Suprapubic skin (tissue), 4 donors: ENCODE measurements around the gene RTL10. TPM values are rescaled to one million over a fixed set of nuclear protein-coding genes. Genes with fewer than 3 reads are reported as not detected.

ENCODE experiments used
- DNase-seq, 2 donors: peaks; one replicate each; pipeline ENCODE4 v3.0.0-alpha.2; 2019; ENCODE audit warnings: low spot score in 2 of 2
- H3K27ac ChIP-seq: fragments of 200-600 bp; sonication (generic); one replicate; pipeline ENCODE4 v1.5.1; 2019
- H3K27me3 ChIP-seq: fragments of 200-600 bp; sonication (generic); one replicate; pipeline ENCODE4 v1.5.1; 2019
- H3K36me3 ChIP-seq: fragments of 200-600 bp; sonication (generic); one replicate; pipeline ENCODE4 v1.5.1; 2019
- H3K4me1 ChIP-seq: fragments of 200-600 bp; sonication (generic); one replicate; pipeline ENCODE4 v1.5.1; 2019
- H3K4me3 ChIP-seq: fragments of 200-600 bp; sonication (generic); one replicate; pipeline ENCODE4 v1.5.1; 2019; ENCODE audit warnings: mild to moderate bottlenecking
- H3K9me3 ChIP-seq: fragments of 200-600 bp; sonication (generic); one replicate; pipeline ENCODE4 v1.5.1; 2019
- EP300 ChIP-seq: sonication (generic); formaldehyde crosslinking; IDR thresholded peaks from one replicate; pipeline ENCODE4 v1.6.1; 2017; ENCODE audit warnings: antibody characterized with exemption
- POLR2A ChIP-seq, 2 donors: fragments of 450-650 bp; IDR thresholded peaks; one replicate each; pipeline ENCODE4 v1.6.1; 2017; ENCODE audit warnings: antibody characterized with exemption in 2 of 2, mild to moderate bottlenecking in 2 of 2, moderate library complexity in 2 of 2
- POLR2AphosphoS5 ChIP-seq, 3 donors: sonication (generic); formaldehyde crosslinking; IDR thresholded peaks; one replicate each; pipeline ENCODE4 v1.6.1; 2017; ENCODE audit warnings: antibody characterized with exemption in 3 of 3
- WGBS: methylation state at CpG from one replicate; pipeline ENCODE4 v1.1.5; 2018; 5-methylcytosine and 5-hydroxymethylcytosine counted together
- total RNA-seq, 4 donors: library from RNA; depleted of rRNA; stranded (reverse); fragments of >200 nt; gene quantifications; one replicate each; pipeline ENCODE4 v1.1.0, GENCODE V29; 2016
- TF ChIP-seq, protein P1 (sequence below), 2 donors: fragments of 200-600 bp in 1 of 2; fragments of 450-650 bp in 1 of 2; sonication (generic) in 1 of 2; IDR thresholded peaks; one replicate each; pipeline ENCODE4 v1.5.1; 2016 to 2019; ENCODE audit warnings: antibody characterized with exemption in 2 of 2, mild to moderate bottlenecking in 1 of 2, moderate library complexity in 1 of 2

RTL10 gene
- total RNA-seq, 4 donors from 2014 or later, result 21.8 to 46.2 (median 32.4) TPM

DNA sequence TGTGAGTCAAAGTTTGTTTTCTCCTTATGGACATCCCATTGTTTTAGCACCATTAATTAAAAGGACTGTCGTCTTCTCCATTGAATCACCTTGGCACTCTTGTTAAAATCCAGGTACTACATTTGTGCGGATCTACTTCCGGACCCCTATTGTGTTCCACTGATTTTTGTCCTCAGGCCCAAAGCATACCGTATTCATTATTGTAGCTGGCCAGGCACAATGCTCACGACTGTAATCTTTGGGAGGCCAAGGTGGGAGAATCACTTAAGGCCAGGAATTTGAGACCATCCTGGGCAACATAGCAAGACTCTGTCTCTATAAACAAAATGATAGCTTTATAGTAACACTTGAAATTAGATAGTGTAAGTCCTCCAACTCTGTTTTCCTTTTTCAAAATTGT lies 8.9 kb upstream of the RTL10 start:
- TF ChIP-seq POLR2AphosphoS5 (IDR thresholded peaks at IDR 0.05) (no peak), EP300 (no peak), POLR2A (IDR thresholded peaks at IDR 0.05) (no peak)
- TF ChIP-seq, protein P1, sequence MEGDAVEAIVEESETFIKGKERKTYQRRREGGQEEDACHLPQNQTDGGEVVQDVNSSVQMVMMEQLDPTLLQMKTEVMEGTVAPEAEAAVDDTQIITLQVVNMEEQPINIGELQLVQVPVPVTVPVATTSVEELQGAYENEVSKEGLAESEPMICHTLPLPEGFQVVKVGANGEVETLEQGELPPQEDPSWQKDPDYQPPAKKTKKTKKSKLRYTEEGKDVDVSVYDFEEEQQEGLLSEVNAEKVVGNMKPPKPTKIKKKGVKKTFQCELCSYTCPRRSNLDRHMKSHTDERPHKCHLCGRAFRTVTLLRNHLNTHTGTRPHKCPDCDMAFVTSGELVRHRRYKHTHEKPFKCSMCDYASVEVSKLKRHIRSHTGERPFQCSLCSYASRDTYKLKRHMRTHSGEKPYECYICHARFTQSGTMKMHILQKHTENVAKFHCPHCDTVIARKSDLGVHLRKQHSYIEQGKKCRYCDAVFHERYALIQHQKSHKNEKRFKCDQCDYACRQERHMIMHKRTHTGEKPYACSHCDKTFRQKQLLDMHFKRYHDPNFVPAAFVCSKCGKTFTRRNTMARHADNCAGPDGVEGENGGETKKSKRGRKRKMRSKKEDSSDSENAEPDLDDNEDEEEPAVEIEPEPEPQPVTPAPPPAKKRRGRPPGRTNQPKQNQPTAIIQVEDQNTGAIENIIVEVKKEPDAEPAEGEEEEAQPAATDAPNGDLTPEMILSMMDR (IDR thresholded peaks at IDR 0.05), result no peak
- Histone ChIP-seq H3K4me3 (no peak overlapping the region), H3K4me1 (peaks cover 5% of the 10 kb centered on the region), H3K27me3 (no peaks in the 10 kb centered on the region), H3K36me3 (no peaks in the 10 kb centered on the region), H3K9me3 (no peaks in the 10 kb centered on the region), H3K27ac (no peak overlapping the region)
- 90% methylated on average over 5 of the region's 5 CpGs for whole genome bisulfite sequencing
- DNase-seq, result no peak

DNA sequence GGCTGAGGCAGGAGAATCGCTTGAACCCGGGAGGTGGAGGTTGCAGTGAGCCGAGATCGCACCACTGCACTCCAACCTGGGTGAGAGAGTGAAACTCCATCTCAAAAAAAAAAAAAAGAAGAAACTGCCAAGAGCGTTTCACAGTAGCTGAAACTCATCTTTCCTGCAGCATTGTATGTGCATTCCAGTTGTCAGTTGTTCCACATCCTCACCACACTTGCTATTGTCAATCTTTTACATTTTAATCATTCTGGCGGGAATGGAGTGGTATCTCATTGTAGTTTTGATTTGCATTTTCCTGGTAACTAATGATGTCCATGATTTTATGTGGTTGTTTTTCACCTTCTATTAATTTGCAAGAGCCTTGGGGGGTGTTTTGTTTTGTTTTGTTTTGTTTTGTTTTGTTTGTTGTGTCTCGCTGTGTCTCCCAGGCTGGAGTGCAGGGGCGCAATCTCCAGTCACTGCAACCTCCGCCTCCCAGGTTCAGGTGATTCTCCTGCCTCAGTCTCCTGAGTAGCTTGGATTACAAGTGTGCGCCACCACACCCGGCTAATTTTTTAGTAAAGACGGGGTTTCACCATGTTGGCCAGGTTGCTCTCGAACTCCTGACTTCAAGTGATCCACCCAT lies 8.1 kb upstream of the RTL10 start:
- no peak overlapping the region for H3K27ac ChIP-seq
- H3K36me3 ChIP-seq, result no peaks in the 10 kb centered on the region
- no peaks in the 10 kb centered on the region for H3K9me3 ChIP-seq
- no peaks in the 10 kb centered on the region for H3K4me1 ChIP-seq
- no peaks in the 10 kb centered on the region for H3K27me3 ChIP-seq
- TF ChIP-seq POLR2AphosphoS5 (IDR thresholded peaks at IDR 0.05), result no peak
- no peak for TF ChIP-seq EP300
- TF ChIP-seq POLR2A (IDR thresholded peaks at IDR 0.05), result no peak
- 94% methylated on average over 13 of the region's 13 CpGs for WGBS
- H3K4me3 ChIP-seq, result no peak overlapping the region
- DNase-seq, result no peak

DNA sequence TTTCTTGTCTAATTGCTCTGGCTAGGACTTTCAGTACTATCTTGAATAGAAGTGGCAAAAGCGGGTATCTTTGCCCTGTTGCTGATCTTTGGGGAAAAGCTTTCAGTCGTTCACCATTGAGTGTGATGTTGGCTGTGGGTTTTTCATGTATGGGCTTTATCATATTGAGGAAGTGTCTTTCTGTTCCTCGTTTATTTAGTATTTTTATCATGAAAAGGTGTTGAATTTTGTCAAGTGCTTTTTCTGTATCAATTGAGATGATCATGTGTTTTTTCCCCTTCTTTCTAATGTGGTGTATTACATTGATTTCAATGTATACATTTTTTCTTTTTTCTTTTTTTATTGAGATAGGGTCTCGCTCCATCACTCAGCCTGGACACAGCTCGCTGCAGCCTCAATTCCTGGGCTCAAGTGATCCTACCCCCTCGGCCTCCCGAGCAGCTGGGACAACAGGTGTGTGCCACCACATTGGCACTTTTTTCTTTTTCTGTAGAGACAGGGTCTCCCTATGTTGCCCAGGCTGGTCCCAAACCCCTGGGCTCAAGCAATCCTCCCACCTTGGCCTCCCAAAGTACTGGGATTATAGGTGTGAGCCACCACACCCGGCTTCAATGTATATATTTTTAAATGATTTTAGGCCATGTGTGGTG lies 5.3 kb upstream of the RTL10 start:
- Histone ChIP-seq H3K27me3 (no peaks in the 10 kb centered on the region), H3K27ac (no peak overlapping the region)

DNA sequence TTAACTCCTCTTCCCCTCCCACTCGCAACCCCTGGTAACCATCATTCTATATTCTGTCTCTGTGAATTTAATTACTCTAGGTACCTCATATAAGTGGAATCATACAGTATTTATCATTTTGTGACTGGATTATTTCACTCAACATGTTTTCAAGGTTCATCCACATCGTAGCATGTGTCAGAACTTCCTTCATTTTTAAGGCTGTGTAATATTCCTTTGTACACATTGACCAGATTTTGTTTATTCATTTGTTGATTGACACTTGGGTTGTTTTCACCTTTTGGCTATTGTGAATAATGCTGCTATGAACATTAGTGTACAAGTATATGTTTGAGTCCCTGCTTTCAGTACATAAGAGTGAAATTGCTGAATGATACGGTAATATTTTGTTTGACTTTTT lies 2.7 kb upstream of the RTL10 start:
- H3K9me3 ChIP-seq, result no peaks in the 10 kb centered on the region
- H3K4me1 ChIP-seq, result peaks cover 36% of the 10 kb centered on the region
- H3K27ac ChIP-seq, result no peak overlapping the region
- no peak for DNase-seq
- no peaks in the 10 kb centered on the region for H3K36me3 ChIP-seq
- TF ChIP-seq, protein P1 (IDR thresholded peaks at IDR 0.05), result no peak
- TF ChIP-seq POLR2A (IDR thresholded peaks at IDR 0.05), result no peak
- no peak for TF ChIP-seq POLR2AphosphoS5 (IDR thresholded peaks at IDR 0.05)
- TF ChIP-seq EP300, result no peak
- H3K27me3 ChIP-seq, result no peaks in the 10 kb centered on the region
- WGBS, result 93% methylated on average over 3 of the region's 3 CpGs
- no peak overlapping the region for H3K4me3 ChIP-seq

More for the DNA sequence above, 5.3 kb upstream of the RTL10 start:
- WGBS, result 94% methylated on average over 8 of the region's 8 CpGs
- Histone ChIP-seq H3K36me3 (no peaks in the 10 kb centered on the region), H3K4me1 (peaks cover 18% of the 10 kb centered on the region), H3K4me3 (no peak overlapping the region), H3K9me3 (no peaks in the 10 kb centered on the region)
- TF ChIP-seq POLR2AphosphoS5 (IDR thresholded peaks at IDR 0.05) (no peak), POLR2A (IDR thresholded peaks at IDR 0.05) (no peak), EP300 (no peak)
- TF ChIP-seq, protein P1 (IDR thresholded peaks at IDR 0.05), result no peak
- no peak for DNase-seq

DNA sequence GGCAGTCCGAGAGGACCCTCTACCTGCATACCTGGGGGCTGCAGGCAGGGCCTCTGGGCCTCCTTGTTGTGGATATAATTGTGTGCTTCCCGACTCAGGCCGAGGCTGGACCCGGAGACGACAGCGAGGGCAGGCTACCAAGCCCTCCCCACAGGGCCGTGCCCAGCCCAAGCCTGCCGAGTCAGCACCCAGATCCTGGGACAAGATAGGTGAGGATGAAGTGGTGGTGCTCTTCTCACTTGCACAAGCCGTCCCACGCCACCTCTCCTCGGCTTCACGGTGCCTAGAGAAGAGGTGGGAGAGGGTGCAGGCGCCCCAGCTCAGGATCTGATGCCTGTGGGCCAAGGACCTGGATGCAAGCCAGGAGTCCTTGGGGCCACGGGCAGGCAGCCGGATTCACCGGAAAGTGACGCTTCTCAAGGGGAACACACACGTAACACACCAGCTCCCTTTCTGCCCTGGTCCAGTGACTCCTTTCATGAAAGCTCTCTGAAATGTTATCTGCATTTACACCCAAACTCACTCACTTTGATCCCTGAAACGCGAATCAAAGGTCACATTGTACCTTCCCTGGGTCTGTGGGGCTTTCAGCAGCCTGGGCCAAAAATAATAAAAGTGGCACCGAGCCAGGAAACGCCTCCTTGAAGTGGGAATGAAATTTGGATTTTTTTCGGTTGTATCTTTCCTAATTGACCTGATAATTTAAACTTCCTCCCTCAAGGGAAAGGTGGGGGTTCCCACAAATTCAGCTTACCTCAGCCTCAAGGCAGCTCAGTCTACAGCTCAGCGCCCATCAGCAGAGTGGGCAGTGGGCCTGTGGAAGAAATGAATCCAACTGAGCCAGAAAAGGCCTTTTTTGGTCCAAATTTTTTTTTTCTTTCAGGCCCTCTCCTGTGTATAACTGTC lies 1.1 kb upstream of the RTL10 start:
- TF ChIP-seq, protein P1 (IDR thresholded peaks at IDR 0.05), result no peak
- no peak for TF ChIP-seq EP300
- TF ChIP-seq POLR2AphosphoS5 (IDR thresholded peaks at IDR 0.05), result no peak
- no peak for TF ChIP-seq POLR2A (IDR thresholded peaks at IDR 0.05)
- Histone ChIP-seq H3K9me3 (no peaks in the 10 kb centered on the region), H3K27ac (peak overlapping the region; percentile 88), H3K4me3 (peak overlapping the region; percentile 95), H3K27me3 (no peaks in the 10 kb centered on the region), H3K36me3 (peaks cover 16% of the 10 kb centered on the region), H3K4me1 (peaks cover 52% of the 10 kb centered on the region)
- DNase-seq, result peak in 1 of 2 donors; percentile 85
- WGBS, result 3% methylated on average over 12 of the region's 24 CpGs
